RWPE2 (cell line): ENCODE data around the gene LRRN2.

Experiments used
- ATAC-seq: fragments of 200-7000 bp; cut with Tn5 transposase; 3 replicates; pipeline ENCODE4 v1.9.1; 2021; ENCODE audit warnings: low read depth
- DNase-seq: peaks from one replicate; pipeline ENCODE4 v3.0.0-alpha.2; 2020; ENCODE audit warnings: low spot score
- H3K27ac ChIP-seq: fragments of 450-650 bp; 2 replicates; pipeline ENCODE4 v1.5.1; 2017; ENCODE audit warnings: mild to moderate bottlenecking; ENCODE audit not compliant: poor library complexity, severe bottlenecking
- H3K27me3 ChIP-seq: fragments of 250-450 bp; sonication (Bioruptor Pico); 2 replicates; pipeline ENCODE4 v1.5.1; 2021; ENCODE audit warnings: mild to moderate bottlenecking, moderate library complexity; ENCODE audit not compliant: insufficient read depth, poor library complexity, severe bottlenecking
- H3K36me3 ChIP-seq: fragments of 250-450 bp; sonication (Bioruptor Pico); 2 replicates; pipeline ENCODE4 v1.5.1; 2020; ENCODE audit warnings: low read depth, mild to moderate bottlenecking, moderate library complexity
- H3K4me1 ChIP-seq: fragments of 250-450 bp; sonication (Bioruptor Pico); 2 replicates; pipeline ENCODE4 v1.5.1; 2021; ENCODE audit warnings: mild to moderate bottlenecking, moderate library complexity; ENCODE audit not compliant: insufficient read depth, poor library complexity, severe bottlenecking
- H3K4me3 ChIP-seq: fragments of 250-450 bp; sonication (Bioruptor Pico); 2 replicates; pipeline ENCODE4 v1.5.1; 2021; ENCODE audit warnings: mild to moderate bottlenecking, moderate library complexity; ENCODE audit not compliant: severe bottlenecking
- H3K9me3 ChIP-seq: fragments of 250-450 bp; sonication (Bioruptor Pico); 2 replicates; pipeline ENCODE4 v1.5.1; 2021; ENCODE audit warnings: mild to moderate bottlenecking, moderate library complexity; ENCODE audit not compliant: severe bottlenecking
- CTCF ChIP-seq: fragments of 450-650 bp; IDR thresholded peaks from one replicate; pipeline ENCODE4 v1.5.1; 2017; ENCODE audit warnings: mild to moderate bottlenecking, moderate library complexity; ENCODE audit not compliant: poor library complexity, severe bottlenecking

Gene LRRN2

GRCh38 chr1:204721373-204722055, 36.0 kb upstream of the LRRN2 start:
- Histone ChIP-seq H3K27me3 (no peaks in the 10 kb centered on the region), H3K4me3 (no peak overlapping the region)

GRCh38 chr1:204716660-204717059, 31.1 kb upstream of the LRRN2 start:
- H3K4me1 ChIP-seq, result no peaks in the 10 kb centered on the region
- H3K9me3 ChIP-seq, result no peaks in the 10 kb centered on the region
- TF ChIP-seq CTCF, result no peak
- H3K27me3 ChIP-seq, result no peaks in the 10 kb centered on the region
- no peak overlapping the region for H3K4me3 ChIP-seq
- no peaks in the 10 kb centered on the region for H3K36me3 ChIP-seq
- no peak overlapping the region for H3K27ac ChIP-seq
- ATAC-seq, result no peak
- no peak for DNase-seq

More at GRCh38 chr1:204721373-204722055, 36.0 kb upstream of the LRRN2 start:
- ATAC-seq (no peak), DNase-seq (no peak)
- Histone ChIP-seq H3K36me3 (no peaks in the 10 kb centered on the region), H3K4me1 (peaks cover 4% of the 10 kb centered on the region), H3K9me3 (no peaks in the 10 kb centered on the region), H3K27ac (no peak overlapping the region)
- TF ChIP-seq CTCF, result no peak

- no peak for TF ChIP-seq CTCF
- H3K27ac ChIP-seq, result no peak overlapping the region
- no peaks in the 10 kb centered on the region for H3K36me3 ChIP-seq
- no peaks in the 10 kb centered on the region for H3K4me1 ChIP-seq
- no peak for DNase-seq
- no peak for ATAC-seq
- no peaks in the 10 kb centered on the region for H3K27me3 ChIP-seq
- H3K4me3 ChIP-seq, result no peak overlapping the region
- no peaks in the 10 kb centered on the region for H3K9me3 ChIP-seq
These were observed 29.4 kb upstream of the LRRN2 start for GRCh38 chr1:204714861-204715511.

- TF ChIP-seq CTCF, result no peak
- Histone ChIP-seq H3K27me3 (no peaks in the 10 kb centered on the region), H3K9me3 (no peaks in the 10 kb centered on the region), H3K36me3 (no peaks in the 10 kb centered on the region), H3K4me3 (no peak overlapping the region), H3K4me1 (no peaks in the 10 kb centered on the region), H3K27ac (no peak overlapping the region)
- no peak for ATAC-seq
- DNase-seq, result no peak
These were observed 28.8 kb upstream of the LRRN2 start for GRCh38 chr1:204714194-204714860.
